Measurements from ENCODE around the gene PIGC.
"Not testable (repeated sequence)": the region's sequence is repeated elsewhere in the genome, so short reads cannot be mapped to it uniquely, and the experiment has no call there.

Gene PIGC

DNA sequence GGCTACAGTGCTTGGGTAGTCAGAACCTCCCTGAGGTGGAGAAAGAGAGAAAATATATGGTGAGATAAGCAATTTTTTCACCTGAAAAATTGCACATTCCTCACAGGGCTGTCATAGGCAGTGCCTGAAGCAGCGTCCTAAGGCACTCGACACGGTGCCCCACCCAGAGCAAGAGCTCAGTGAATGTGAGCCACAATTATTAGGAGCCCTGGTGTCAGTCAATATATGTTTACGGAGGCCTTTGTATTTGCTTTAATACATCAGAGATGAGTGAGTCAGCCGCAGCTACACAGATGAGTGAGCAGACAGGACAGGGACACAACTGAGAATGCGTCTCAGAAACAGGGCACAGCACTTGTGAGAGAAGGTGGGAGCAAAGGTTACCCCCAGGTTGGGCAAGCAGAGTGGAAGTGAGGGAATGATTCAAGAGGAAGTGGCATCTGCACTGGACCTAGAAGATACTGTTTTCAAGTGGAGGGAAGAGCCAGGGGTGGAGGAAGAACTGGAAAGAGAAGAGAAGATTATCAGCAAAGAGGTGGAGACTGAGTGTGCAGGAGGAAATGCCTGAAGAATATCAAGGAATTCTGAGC, 5.2 kb upstream of the PIGC start:
- no peak for TF ChIP-seq ZFX (IDR thresholded peaks at IDR 0.05)
- TF ChIP-seq, protein P1, sequence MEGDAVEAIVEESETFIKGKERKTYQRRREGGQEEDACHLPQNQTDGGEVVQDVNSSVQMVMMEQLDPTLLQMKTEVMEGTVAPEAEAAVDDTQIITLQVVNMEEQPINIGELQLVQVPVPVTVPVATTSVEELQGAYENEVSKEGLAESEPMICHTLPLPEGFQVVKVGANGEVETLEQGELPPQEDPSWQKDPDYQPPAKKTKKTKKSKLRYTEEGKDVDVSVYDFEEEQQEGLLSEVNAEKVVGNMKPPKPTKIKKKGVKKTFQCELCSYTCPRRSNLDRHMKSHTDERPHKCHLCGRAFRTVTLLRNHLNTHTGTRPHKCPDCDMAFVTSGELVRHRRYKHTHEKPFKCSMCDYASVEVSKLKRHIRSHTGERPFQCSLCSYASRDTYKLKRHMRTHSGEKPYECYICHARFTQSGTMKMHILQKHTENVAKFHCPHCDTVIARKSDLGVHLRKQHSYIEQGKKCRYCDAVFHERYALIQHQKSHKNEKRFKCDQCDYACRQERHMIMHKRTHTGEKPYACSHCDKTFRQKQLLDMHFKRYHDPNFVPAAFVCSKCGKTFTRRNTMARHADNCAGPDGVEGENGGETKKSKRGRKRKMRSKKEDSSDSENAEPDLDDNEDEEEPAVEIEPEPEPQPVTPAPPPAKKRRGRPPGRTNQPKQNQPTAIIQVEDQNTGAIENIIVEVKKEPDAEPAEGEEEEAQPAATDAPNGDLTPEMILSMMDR (conservative IDR thresholded peaks at IDR 0.05) = no peak
- no peak overlapping the region for H3K27ac ChIP-seq

DNA sequence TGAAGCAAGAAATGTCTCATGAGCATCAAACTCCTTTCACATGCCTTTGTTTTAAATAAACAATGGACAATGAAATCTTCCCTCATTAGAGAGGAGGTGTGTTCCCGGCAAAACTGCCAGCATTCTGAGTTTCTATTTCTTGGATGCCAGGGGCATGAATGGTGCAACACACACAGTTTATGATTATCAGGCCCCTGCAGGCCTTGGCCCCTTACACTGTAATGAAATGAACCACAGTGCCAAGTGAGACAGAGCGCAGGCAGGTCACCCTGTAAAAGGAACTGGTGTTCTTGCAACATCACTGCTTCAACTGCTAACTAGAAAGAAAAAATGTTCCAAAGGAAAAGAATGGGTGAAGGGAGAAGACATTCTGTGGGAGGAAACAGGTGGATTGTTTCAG, 3.8 kb upstream of the PIGC start:
- H3K27ac ChIP-seq = no peak overlapping the region
- TF ChIP-seq, protein P1 (conservative IDR thresholded peaks at IDR 0.05) = no peak
- no peak for TF ChIP-seq ZFX (IDR thresholded peaks at IDR 0.05)

DNA sequence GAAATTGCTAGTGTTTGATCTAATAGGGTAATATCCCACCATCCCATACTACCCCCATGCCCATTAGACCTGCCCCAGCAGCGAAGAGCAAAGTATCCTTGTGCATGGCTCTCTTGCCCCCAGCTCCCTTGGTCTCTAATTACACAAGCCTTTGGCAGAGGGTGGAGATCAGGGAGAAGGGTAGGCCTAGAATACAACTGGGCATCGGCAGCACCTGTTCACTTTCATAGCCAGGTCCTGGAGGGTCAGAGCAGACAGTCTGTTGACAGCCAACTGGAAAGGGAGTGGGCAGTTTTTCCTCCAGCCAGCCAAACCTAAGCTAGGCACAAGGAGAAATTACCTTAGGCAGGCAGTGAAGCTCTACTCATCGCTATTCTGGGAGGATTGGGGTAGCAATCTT, 2.7 kb upstream of the PIGC start:
- TF ChIP-seq, protein P1 (conservative IDR thresholded peaks at IDR 0.05) = no peak
- TF ChIP-seq ZFX (IDR thresholded peaks at IDR 0.05) = no peak
- no peak overlapping the region for H3K27ac ChIP-seq

- no peak for TF ChIP-seq ZFX (IDR thresholded peaks at IDR 0.05)
- TF ChIP-seq, protein P1 (conservative IDR thresholded peaks at IDR 0.05) = no peak
- H3K27ac ChIP-seq = peak overlapping the region; percentile 79
Observed at GRCh38 chr1:172442843-172443565, 865 bp downstream of the PIGC start.

DNA sequence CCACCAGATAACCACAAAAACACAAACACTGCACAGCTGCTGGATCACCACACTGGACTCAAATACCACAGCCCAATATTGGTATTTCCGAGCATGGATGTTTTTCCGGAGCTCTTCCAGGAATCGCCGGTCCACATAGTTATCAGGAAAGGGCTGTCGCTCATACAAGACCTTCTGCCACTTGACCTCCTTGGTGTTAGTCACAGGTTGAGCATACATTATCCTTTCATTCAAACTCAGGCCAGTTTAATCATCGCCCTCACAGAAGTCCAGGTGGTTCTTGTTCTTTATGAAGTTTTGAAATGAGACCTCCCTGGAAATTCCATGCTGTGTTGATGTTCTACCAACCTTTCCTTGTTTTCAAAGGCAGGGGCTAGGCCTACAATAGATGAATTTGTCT, 1.5 kb downstream of the PIGC start:
- H3K27ac ChIP-seq = no peak overlapping the region
- TF ChIP-seq ZFX (IDR thresholded peaks at IDR 0.05) = no peak
- TF ChIP-seq, protein P1 (conservative IDR thresholded peaks at IDR 0.05) = no peak

- not testable (repeated sequence) for H3K27ac ChIP-seq
Observed at GRCh38 chr1:172437183-172437582, 6.7 kb downstream of the PIGC start.

GRCh38 chr1:172431721-172432192, 12.1 kb downstream of the PIGC start:
- H3K27ac ChIP-seq = peak overlapping the region; percentile 72
- TF ChIP-seq, protein P1 (conservative IDR thresholded peaks at IDR 0.05) = no peak
- no peak for TF ChIP-seq ZFX (IDR thresholded peaks at IDR 0.05)
